ENCODE data around the gene UGT1A1.

- TF ChIP-seq EZH2 (IDR thresholded peaks at IDR 0.05; ENCODE audit: insufficient read depth, poor library complexity, severe bottlenecking), result no peak
- no peak for TF ChIP-seq EZH2phosphoT487 (IDR thresholded peaks at IDR 0.05; ENCODE audit: insufficient read depth, low read depth)
These were observed 19.2 kb upstream of the UGT1A1 start for GRCh38 chr2:233740870-233741269.

All from GM23248 (cell line).